GM12892 (cell line): ENCODE data around the gene WDR38.

Experiments
- POLR2A ChIP-seq: IDR thresholded peaks from 2 replicates; pipeline ENCODE4 v1.6.1; 2011; ENCODE audit warnings: low read depth, low read length, control low read depth
- POLR2AphosphoS5 ChIP-seq: IDR thresholded peaks from 2 replicates; pipeline ENCODE4 v1.6.1; 2011; ENCODE audit warnings: low read depth, low read length, control low read depth

DNA sequence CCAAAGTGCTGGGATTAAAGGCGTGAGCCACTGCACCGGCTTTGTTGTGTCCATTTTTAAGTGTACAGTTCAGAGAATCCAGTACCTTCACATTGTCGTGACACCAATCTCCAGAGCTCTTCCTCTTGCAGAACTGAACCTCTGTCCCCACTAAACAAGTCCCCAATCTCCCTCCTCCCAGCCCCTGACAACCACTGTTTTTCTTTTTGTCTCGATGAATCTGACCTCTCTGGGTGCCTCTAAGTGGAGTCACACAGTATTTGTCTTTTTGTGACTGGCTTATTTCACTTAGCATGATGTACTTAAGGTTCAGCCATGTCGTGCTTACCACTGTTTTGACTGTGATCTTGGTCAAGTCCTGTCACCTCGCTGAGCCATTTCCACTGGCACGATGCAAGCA is 1.6 kb downstream of the WDR38 start:
- no peak for TF ChIP-seq POLR2A
- TF ChIP-seq POLR2AphosphoS5 = no peak
